LoVo (cell line): ENCODE measurements around the gene ANK2.
"Not testable (repeated sequence)": the region's sequence is repeated elsewhere in the genome, so short reads cannot be mapped to it uniquely, and the experiment has no call there.

ENCODE experiments used
- DNase-seq: peaks from one replicate; pipeline ENCODE4 v3.0.0-alpha.2; 2016; ENCODE audit warnings: low spot score

Gene ANK2

GRCh38 chr4:113153529-113154101 lies 104.2 kb downstream of the ANK2 start:
- no peak for DNase-seq

- DNase-seq, result no peak
Observed at GRCh38 chr4:113154281-113154680, 104.8 kb downstream of the ANK2 start.

- no peak for DNase-seq
Observed at GRCh38 chr4:113157086-113157857, 107.8 kb downstream of the ANK2 start.

DNA sequence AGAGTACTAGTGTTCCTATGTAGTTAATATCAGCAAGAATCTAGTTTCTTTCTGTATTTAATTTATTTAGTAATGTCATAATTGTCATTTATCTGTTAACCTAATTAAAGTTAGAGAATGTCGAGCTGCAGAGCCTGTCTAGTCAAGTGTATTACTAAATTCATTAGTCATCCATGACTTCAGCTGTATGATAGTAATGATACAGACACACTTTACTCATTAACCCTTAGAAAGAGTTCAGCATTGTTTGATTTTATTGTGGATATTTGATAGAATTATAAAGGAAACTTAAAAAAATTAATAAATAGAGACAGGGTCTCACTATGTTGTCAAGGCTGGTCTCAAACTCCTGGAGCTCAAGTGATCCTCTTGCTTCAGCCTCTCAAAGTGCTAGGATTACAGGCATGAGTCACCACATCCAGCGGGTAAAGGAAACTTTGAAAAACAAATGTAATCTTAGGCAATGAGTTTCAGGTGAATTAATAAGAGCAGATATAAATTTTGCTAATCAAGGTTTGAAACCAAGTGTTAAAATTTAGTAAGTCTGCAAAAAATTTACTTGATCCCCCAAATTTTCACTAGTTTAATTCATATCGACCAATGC lies 110.6 kb downstream of the ANK2 start:
- no peak for DNase-seq

DNA sequence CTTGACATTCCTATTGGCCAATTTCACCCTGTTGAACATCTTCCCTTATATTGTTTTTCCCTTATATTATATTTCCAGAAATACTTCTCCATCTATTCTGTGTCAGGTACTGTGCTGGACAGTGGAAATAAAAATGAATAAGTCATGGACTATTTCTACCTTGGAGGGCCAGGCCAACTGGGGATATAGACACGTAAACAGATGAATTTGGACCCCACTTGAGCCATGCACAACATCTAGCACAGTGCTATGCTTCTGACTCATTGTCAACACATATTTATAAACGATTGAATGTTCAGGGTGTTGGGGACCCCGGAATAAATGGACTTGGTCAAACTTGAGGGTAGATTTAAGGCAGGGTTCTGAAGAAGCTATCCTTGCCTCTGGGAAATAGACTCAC lies 111.1 kb downstream of the ANK2 start:
- DNase-seq, result no peak

GRCh38 chr4:113162089-113162488 lies 112.6 kb downstream of the ANK2 start:
- no peak for DNase-seq

GRCh38 chr4:113169368-113169767 lies 119.9 kb downstream of the ANK2 start:
- DNase-seq, result no peak

DNA sequence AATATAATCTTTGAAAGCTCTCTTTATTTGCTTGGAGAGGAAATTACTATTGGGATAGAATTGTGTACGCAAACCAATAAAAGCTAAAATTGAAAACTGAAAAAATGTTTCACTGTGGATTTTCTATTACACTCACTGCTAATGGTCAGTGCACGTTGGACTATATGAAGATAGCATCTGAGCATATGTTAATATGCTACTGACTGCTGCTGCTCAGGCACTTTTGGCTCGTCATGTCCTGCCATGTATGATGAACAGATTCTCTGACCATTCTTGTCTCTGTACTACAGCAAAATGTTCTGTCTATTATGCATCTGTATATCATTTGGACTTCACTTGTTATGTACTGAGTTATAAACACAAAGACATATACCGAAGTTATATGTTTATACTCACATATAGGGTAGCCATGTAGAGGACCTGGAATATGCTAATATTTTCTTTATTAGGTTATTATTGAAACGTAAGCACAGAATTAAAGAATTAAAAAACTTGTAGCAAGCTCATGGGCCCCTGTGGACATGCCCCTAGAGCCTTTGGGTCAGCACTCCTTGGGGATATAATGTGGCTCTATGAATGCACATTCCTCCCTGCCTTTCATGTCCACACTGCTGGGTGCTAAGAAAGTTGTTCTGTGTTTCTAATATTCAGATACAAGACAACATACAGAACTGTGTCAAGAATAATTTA lies 120.8 kb downstream of the ANK2 start:
- no peak for DNase-seq

- no peak for DNase-seq
Observed at GRCh38 chr4:113170805-113171468, 121.5 kb downstream of the ANK2 start.

DNA sequence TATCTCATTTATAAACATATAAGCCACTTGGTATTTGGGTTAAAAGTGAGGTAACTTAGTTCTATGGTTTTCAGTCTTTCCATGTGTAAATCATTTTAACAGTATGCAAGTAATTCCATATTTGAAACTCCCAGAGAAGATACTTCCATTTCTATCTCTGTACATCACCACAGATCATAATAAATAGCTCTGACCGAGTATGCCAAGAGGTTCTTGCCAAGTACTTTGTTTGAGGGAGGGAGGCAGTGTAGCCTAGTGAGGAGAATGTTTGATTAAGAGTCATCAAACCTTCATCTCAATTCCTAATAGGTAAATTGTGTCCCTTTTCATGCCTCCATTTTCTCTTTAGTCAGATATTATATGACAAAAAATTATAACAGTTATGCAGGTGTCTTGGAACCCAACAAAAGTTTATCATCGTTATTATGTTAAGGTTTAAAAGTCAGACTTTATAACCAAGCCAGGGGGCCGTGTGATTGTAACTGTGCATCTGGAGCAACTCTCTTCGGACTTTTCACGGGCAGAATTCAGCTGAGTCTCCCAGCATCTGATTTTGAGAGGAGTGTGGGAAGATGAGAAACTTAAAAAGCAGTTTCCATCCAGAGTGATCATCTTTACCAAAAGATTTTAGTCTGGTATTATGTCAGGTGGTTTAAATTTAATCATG lies 123.8 kb downstream of the ANK2 start:
- no peak for DNase-seq

- no peak for DNase-seq
Observed at GRCh38 chr4:113173793-113174264, 124.4 kb downstream of the ANK2 start.

DNA sequence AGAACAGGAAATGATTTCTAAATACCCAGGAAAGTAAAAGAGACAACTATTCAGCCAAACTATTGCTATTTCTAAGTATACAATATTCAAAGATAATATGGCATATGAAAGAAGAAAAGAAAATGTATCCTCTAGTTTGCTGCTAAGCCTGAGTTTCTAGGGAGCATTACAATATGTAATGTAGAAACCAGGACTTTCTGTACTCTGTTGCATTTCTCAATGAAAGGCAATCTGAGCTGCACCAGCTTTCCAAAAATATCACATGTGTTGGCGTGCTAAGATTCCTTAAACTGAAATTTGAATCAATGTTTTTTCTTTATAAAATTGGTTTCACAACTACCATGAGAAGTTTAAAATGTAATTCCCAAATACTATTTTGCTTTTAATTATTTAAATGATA lies 129.6 kb downstream of the ANK2 start:
- DNase-seq, result no peak

GRCh38 chr4:113179996-113180395 lies 130.5 kb downstream of the ANK2 start:
- DNase-seq, result no peak

- DNase-seq, result no peak
Observed at GRCh38 chr4:113181289-113182007, 132.0 kb downstream of the ANK2 start.

- DNase-seq, result no peak
Observed at GRCh38 chr4:113183032-113183605, 133.7 kb downstream of the ANK2 start.

DNA sequence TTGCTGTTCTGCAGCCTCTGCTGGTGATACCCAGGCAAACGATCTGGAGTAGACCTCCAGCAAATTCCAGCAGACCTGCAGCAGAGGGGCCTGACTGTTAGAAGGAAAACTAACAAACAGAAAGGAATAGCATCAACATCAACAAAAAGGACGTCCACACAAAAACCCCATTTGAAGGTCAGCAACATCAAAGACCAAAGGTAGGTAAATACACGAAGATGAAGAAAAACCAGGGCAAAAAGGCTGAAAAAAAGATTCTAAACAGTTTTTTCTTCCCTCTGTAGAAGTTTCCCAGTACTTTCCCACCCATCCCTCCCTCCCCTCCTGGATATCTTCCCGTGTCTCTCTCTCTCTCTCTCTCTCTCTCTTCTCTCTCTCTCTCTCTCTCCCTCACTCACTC lies 136.8 kb downstream of the ANK2 start:
- not testable (repeated sequence) for DNase-seq

- DNase-seq, result no peak
Observed at GRCh38 chr4:113186913-113187312, 137.5 kb downstream of the ANK2 start.

- no peak for DNase-seq
Observed at GRCh38 chr4:113187358-113187757, 137.9 kb downstream of the ANK2 start.

DNA sequence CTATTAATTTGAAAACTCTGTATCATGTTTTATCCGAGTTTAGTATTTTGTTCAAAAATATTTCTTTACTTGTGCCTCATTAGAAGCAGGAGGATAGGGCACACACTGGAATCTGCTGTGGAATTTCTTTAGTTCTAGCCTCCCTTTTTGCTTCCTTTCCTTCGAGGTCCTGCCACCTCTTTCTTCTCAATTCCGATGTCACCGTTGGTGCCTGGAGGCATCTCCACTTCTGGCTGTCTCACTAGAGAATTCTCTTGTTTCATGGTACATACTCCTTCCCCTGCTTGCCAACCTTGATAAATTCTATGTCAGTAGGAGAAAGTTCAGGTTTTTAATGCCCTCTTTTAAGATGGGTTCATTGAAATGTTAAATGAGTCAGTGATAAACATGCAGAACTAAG lies 140.1 kb downstream of the ANK2 start:
- no peak for DNase-seq

GRCh38 chr4:113209153-113209552 lies 159.7 kb downstream of the ANK2 start:
- DNase-seq, result no peak
